Type B pancreatic cell (in vitro differentiated cells): Measurements from ENCODE around the gene DIRAS2. TPM values are rescaled to one million over a fixed set of nuclear protein-coding genes. Genes with fewer than 3 reads are reported as not detected.

Experiments
- DNase-seq: peaks from one replicate; pipeline ENCODE4 v3.0.0; 2021; ENCODE audit warnings: mixed read lengths; ENCODE audit not compliant: unreplicated experiment; ENCODE audit errors: extremely low spot score
- H3K27ac Mint-ChIP-seq: 2 replicates; pipeline ENCODE4 v1.8.0; 2021; ENCODE audit warnings: mild to moderate bottlenecking, mixed read lengths
- H3K27me3 Mint-ChIP-seq: 2 replicates; pipeline ENCODE4 v1.8.0; 2021; ENCODE audit warnings: mixed read lengths
- H3K36me3 Mint-ChIP-seq: 2 replicates; pipeline ENCODE4 v1.8.0; 2021; ENCODE audit warnings: mixed read lengths
- H3K4me1 Mint-ChIP-seq: one replicate; pipeline ENCODE4 v1.8.0; 2021; ENCODE audit warnings: mixed read lengths; ENCODE audit not compliant: unreplicated experiment
- H3K4me3 Mint-ChIP-seq: 2 replicates; pipeline ENCODE4 v1.8.0; 2021; ENCODE audit warnings: mild to moderate bottlenecking, mixed read lengths
- H3K9me3 Mint-ChIP-seq: 2 replicates; pipeline ENCODE4 v1.8.0; 2021; ENCODE audit warnings: mixed read lengths
- CTCF ChIP-seq: fragments of 200-600 bp; sonication (generic); conservative IDR thresholded peaks from 2 replicates; pipeline ENCODE4 v1.5.0; 2021; ENCODE audit warnings: antibody characterized with exemption, mild to moderate bottlenecking
- long read RNA-seq: library from polyadenylated mRNA; unstranded; transcript quantifications from one replicate; pipeline ENCODE4 v2.0.0, GENCODE V29; 2020
- total RNA-seq: library from RNA; stranded (reverse); gene quantifications from 2 replicates; pipeline ENCODE4 v1.2.1, GENCODE V29; 2021; ENCODE audit warnings: low replicate concordance

The DIRAS2 gene
- total RNA-seq, result 2.0 and 5.2 TPM in 2 replicates
- long read RNA-seq, full-length matches to known transcripts, result 1 of 10 reads
- long read RNA-seq, partial matches to known transcripts, result 0 of 10 reads
- long read RNA-seq, other reads (novel, unspliced or antisense), result 9 of 10 reads

- peak; percentile 82 for DNase-seq
- Mint-ChIP-seq H3K27me3 (peaks cover 37% of the 10 kb centered on the region), H3K36me3 (no peaks in the 10 kb centered on the region), H3K9me3 (no peaks in the 10 kb centered on the region), H3K27ac (peak within 1 kb of the TSS; percentile 79), H3K4me3 (peak within 1 kb of the TSS; percentile 97), H3K4me1 (peaks cover 20% of the 10 kb centered on the region)
- peak; percentile 74 for TF ChIP-seq CTCF
Measured at GRCh38 chr9:90642570-90643539, at the start of gene DIRAS2. DIRAS2 (minus strand) TSS chr9:90642824; CDS start chr9:90613827, 28,997 bp downstream.

GRCh38 chr9:90684736-90685135, 42.1 kb upstream of the DIRAS2 start:
- H3K4me1 Mint-ChIP-seq, result no peaks in the 10 kb centered on the region
- no peaks in the 10 kb centered on the region for H3K27me3 Mint-ChIP-seq
- H3K36me3 Mint-ChIP-seq, result no peaks in the 10 kb centered on the region
- H3K27ac Mint-ChIP-seq, result no peak overlapping the region
- no peak overlapping the region for H3K4me3 Mint-ChIP-seq
- DNase-seq, result no peak
- H3K9me3 Mint-ChIP-seq, result no peaks in the 10 kb centered on the region
- TF ChIP-seq CTCF, result no peak

GRCh38 chr9:90684106-90684505, 41.5 kb upstream of the DIRAS2 start:
- Mint-ChIP-seq H3K27ac (no peak overlapping the region), H3K4me1 (no peaks in the 10 kb centered on the region), H3K9me3 (no peaks in the 10 kb centered on the region), H3K4me3 (no peak overlapping the region), H3K36me3 (no peaks in the 10 kb centered on the region), H3K27me3 (no peaks in the 10 kb centered on the region)
- no peak for TF ChIP-seq CTCF
- DNase-seq, result no peak

GRCh38 chr9:90680534-90680933, 37.9 kb upstream of the DIRAS2 start:
- Mint-ChIP-seq H3K4me1 (no peaks in the 10 kb centered on the region), H3K36me3 (no peaks in the 10 kb centered on the region), H3K27me3 (no peaks in the 10 kb centered on the region), H3K27ac (no peak overlapping the region), H3K4me3 (no peak overlapping the region), H3K9me3 (no peaks in the 10 kb centered on the region)
- no peak for DNase-seq
- no peak for TF ChIP-seq CTCF

- no peak for TF ChIP-seq CTCF
- H3K4me1 Mint-ChIP-seq, result no peaks in the 10 kb centered on the region
- H3K27me3 Mint-ChIP-seq, result peaks cover 4% of the 10 kb centered on the region
- no peak overlapping the region for H3K27ac Mint-ChIP-seq
- no peaks in the 10 kb centered on the region for H3K36me3 Mint-ChIP-seq
- no peak for DNase-seq
- peaks cover 12% of the 10 kb centered on the region for H3K9me3 Mint-ChIP-seq
- no peak overlapping the region for H3K4me3 Mint-ChIP-seq
Measured at GRCh38 chr9:90665072-90665471, 22.4 kb upstream of the DIRAS2 start.
